ENCODE results near the gene KRT26. TPM values are rescaled to one million over a fixed set of nuclear protein-coding genes. Genes with fewer than 3 reads are reported as not detected.
"Not testable (repeated sequence)": the region's sequence is repeated elsewhere in the genome, so short reads cannot be mapped to it uniquely, and the experiment has no call there.

Gene KRT26
- total RNA-seq, 1 experiment from 2014 or later = not detected

DNA sequence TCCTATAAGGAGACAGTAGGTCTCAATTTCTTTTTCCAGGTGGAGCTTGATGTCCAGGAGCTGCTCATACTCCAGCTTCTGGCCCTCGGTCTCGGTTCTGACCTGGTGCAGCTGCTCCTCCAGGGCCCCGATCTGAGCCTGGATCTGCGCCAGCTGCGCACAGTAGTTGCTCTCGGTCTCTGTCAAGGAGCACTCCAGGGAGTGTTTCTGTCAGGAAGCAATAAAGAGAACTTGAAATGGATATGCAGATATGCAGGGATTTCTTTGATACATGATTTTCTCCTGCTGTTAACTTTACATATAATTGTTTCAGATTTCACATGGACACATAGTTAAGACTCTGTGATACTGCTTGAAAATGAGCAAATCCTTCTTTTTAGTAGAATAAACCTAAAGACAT lies 21.6 kb downstream of the KRT26 start:
- TF ChIP-seq, protein P1, sequence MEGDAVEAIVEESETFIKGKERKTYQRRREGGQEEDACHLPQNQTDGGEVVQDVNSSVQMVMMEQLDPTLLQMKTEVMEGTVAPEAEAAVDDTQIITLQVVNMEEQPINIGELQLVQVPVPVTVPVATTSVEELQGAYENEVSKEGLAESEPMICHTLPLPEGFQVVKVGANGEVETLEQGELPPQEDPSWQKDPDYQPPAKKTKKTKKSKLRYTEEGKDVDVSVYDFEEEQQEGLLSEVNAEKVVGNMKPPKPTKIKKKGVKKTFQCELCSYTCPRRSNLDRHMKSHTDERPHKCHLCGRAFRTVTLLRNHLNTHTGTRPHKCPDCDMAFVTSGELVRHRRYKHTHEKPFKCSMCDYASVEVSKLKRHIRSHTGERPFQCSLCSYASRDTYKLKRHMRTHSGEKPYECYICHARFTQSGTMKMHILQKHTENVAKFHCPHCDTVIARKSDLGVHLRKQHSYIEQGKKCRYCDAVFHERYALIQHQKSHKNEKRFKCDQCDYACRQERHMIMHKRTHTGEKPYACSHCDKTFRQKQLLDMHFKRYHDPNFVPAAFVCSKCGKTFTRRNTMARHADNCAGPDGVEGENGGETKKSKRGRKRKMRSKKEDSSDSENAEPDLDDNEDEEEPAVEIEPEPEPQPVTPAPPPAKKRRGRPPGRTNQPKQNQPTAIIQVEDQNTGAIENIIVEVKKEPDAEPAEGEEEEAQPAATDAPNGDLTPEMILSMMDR (IDR thresholded peaks at IDR 0.05; ENCODE audit: unreplicated experiment) = no peak
- Mint-ChIP-seq H3K27ac (ENCODE audit: unreplicated experiment) (no peak overlapping the region), H3K27me3 (ENCODE audit: unreplicated experiment) (peaks cover 77% of the 10 kb centered on the region), H3K36me3 (ENCODE audit: insufficient read depth, unreplicated experiment) (no peaks in the 10 kb centered on the region), H3K9me3 (ENCODE audit: low read depth, unreplicated experiment) (no peaks in the 10 kb centered on the region), H3K4me1 (ENCODE audit: low read depth, unreplicated experiment) (no peaks in the 10 kb centered on the region), H3K4me3 (ENCODE audit: low read depth, unreplicated experiment) (no peak overlapping the region)
- no peak for DNase-seq
- intact Hi-C loops (cut with micrococcal nuclease; ENCODE audit: unreplicated experiment) = no loop called here
- no TSS peak for BruUV-seq (replicated peaks)
- CTCF ChIA-PET = interaction anchor here (0.6 to 9.7 kb wide), 16 partner anchors 12 to 1286 kb away, joined by 3 to 116 read pairs (median 4); partner anchors contain the start of gene KRT222

DNA sequence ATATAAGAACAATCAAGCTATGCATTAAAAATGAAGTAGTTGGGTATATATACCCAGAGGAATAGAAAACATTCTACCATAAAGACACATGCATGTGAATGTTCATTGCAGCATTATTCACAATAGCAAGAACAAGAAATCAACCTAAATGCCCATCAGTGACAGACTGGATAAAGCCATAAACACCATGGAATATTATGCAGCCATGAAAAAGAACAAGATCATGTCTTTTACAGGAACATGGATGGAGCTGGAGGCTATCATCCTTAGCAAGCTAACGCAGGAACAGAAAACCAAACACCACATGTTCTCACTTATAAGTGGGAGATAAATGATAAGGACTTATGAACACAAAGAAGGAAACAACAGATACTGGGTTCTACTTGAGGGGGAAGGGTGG lies 23.3 kb downstream of the KRT26 start:
- CTCF ChIA-PET = interaction anchor here (0.5 to 9.7 kb wide), 6 partner anchors 10 to 968 kb away, joined by 3 to 116 read pairs (median 5); no protein-coding TSS in a partner anchor
- H3K27me3 Mint-ChIP-seq (ENCODE audit: unreplicated experiment) = peaks cover 87% of the 10 kb centered on the region
- intact Hi-C loops (cut with micrococcal nuclease; ENCODE audit: unreplicated experiment); H3K36me3 Mint-ChIP-seq (ENCODE audit: insufficient read depth, unreplicated experiment); H3K27ac Mint-ChIP-seq (ENCODE audit: unreplicated experiment); H3K9me3 Mint-ChIP-seq (ENCODE audit: low read depth, unreplicated experiment); BruUV-seq (replicated peaks); H3K4me3 Mint-ChIP-seq (ENCODE audit: low read depth, unreplicated experiment); DNase-seq; H3K4me1 Mint-ChIP-seq (ENCODE audit: low read depth, unreplicated experiment): not testable (repeated sequence)

DNA sequence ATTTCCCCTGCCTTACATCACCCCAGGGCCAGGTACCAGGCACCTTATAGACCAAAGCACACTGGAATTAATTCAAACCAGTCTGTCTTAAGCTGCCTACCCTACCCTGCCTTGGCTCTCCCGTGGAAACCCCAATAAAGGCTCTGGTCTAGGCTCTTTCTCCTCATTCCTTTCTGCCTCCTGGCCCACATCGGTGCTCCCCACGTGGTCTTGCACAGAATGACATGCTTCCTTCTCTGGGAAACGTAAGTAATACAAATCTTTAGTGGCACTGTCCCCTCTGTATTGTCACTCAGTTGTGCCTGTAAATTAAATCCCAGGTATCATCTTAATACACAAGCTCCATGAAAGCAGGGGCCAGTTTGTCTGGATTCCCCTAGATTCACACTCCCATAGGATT lies 33.4 kb downstream of the KRT26 start:
- CTCF ChIA-PET = interaction anchor here (0.5 to 12.3 kb wide), 10 partner anchors 9 to 263 kb away, joined by 3 to 116 read pairs (median 6); partner anchors contain the start of gene KRT25
- Mint-ChIP-seq H3K36me3 (ENCODE audit: insufficient read depth, unreplicated experiment) (no peaks in the 10 kb centered on the region), H3K9me3 (ENCODE audit: low read depth, unreplicated experiment) (peaks cover 5% of the 10 kb centered on the region), H3K4me3 (ENCODE audit: low read depth, unreplicated experiment) (no peak overlapping the region), H3K27ac (ENCODE audit: unreplicated experiment) (no peak overlapping the region), H3K4me1 (ENCODE audit: low read depth, unreplicated experiment) (no peaks in the 10 kb centered on the region), H3K27me3 (ENCODE audit: unreplicated experiment) (peaks cover 88% of the 10 kb centered on the region)
- TF ChIP-seq, protein P1 (IDR thresholded peaks at IDR 0.05; ENCODE audit: unreplicated experiment) = no peak
- intact Hi-C loops (cut with micrococcal nuclease; ENCODE audit: unreplicated experiment) = no loop called here
- BruUV-seq (replicated peaks) = no TSS peak
- no peak for DNase-seq

DNA sequence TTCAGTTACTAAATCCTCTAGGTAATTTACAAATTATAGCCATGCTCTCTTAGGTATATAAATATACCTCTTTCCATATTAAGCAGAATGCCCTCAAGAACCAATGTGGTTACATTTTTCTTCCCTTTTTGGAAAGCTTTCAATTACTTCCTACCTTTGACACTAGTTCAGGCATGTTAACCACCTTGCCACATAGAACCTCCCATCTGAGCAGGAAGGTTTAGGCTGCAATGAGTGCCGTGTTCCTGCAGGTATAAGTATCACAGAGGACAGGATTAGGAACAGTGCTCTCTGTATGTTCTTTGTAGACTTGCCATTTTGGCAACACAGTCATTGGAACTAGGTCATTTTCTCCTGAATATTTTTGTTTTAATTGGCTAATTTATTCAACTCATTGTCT lies 37.0 kb downstream of the KRT26 start:
- intact Hi-C loops (cut with micrococcal nuclease; ENCODE audit: unreplicated experiment) = no loop called here
- no peak overlapping the region for H3K27ac Mint-ChIP-seq (ENCODE audit: unreplicated experiment)
- no peaks in the 10 kb centered on the region for H3K4me1 Mint-ChIP-seq (ENCODE audit: low read depth, unreplicated experiment)
- DNase-seq = no peak
- no peaks in the 10 kb centered on the region for H3K36me3 Mint-ChIP-seq (ENCODE audit: insufficient read depth, unreplicated experiment)
- CTCF ChIA-PET = interaction anchor here (1.0 to 12.3 kb wide), 11 partner anchors 11 to 1113 kb away, joined by 3 to 116 read pairs (median 8); partner anchors contain the start of genes KRT25 and SMARCE1
- peaks cover 2% of the 10 kb centered on the region for H3K9me3 Mint-ChIP-seq (ENCODE audit: low read depth, unreplicated experiment)
- BruUV-seq (replicated peaks) = no TSS peak
- peaks cover 88% of the 10 kb centered on the region for H3K27me3 Mint-ChIP-seq (ENCODE audit: unreplicated experiment)
- H3K4me3 Mint-ChIP-seq (ENCODE audit: low read depth, unreplicated experiment) = no peak overlapping the region
- TF ChIP-seq, protein P1 (IDR thresholded peaks at IDR 0.05; ENCODE audit: unreplicated experiment) = no peak

DNA sequence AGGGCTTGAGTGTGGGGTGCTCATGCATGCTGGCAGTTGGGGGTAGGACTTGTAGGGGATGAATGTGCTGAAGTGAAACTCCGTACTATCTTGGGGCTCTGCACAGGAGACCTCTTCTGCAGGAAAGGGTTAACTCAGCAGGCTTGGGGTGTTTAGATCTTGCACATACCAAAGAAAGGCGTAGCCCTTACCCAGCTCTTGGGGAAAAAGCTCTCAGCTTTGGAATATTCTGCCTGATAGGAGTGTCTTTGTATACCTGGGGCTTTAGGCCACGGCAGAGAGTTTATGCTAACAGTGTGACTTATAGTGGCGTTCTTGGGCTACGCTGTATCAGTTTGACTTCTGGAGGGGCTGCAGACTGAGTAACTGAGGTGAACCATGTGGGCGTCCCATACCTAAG lies 38.0 kb downstream of the KRT26 start:
- no TSS peak for BruUV-seq (replicated peaks)

More for the DNA sequence above, 38.0 kb downstream of the KRT26 start:
- Mint-ChIP-seq H3K27ac (ENCODE audit: unreplicated experiment) (no peak overlapping the region), H3K9me3 (ENCODE audit: low read depth, unreplicated experiment) (peaks cover 2% of the 10 kb centered on the region), H3K4me1 (ENCODE audit: low read depth, unreplicated experiment) (no peaks in the 10 kb centered on the region), H3K4me3 (ENCODE audit: low read depth, unreplicated experiment) (no peak overlapping the region), H3K27me3 (ENCODE audit: unreplicated experiment) (peaks cover 84% of the 10 kb centered on the region), H3K36me3 (ENCODE audit: insufficient read depth, unreplicated experiment) (no peaks in the 10 kb centered on the region)
- peak; percentile 10 for DNase-seq
- CTCF ChIA-PET = interaction anchor here (0.6 to 12.3 kb wide), 11 partner anchors 11 to 1112 kb away, joined by 3 to 116 read pairs (median 5); partner anchors contain the start of gene KRT25
- TF ChIP-seq, protein P1 (IDR thresholded peaks at IDR 0.05; ENCODE audit: unreplicated experiment) = no peak
- intact Hi-C loops (cut with micrococcal nuclease; ENCODE audit: unreplicated experiment) = loop anchor here (5.0 kb wide), 1 partner anchor 847 kb away; no protein-coding TSS in a partner anchor

All from Calu3 (cell line).